K562 (cell line): ENCODE data around the gene TCEA3. TPM values are rescaled to one million over a fixed set of nuclear protein-coding genes. Genes with fewer than 3 reads are reported as not detected.

Experiments used
- ATAC-seq: fragments of 200-7000 bp; cut with Tn5 transposase; 3 replicates; pipeline ENCODE4 v1.9.1; 2020; ENCODE audit warnings: moderate library complexity
- BruUV-seq: library from RNA; stranded (reverse); fragments of 400-500 nt; replicated peaks from 2 replicates; lab custom pipeline; 2021; lab: Mats Ljungman, UMichigan
- CTCF ChIA-PET: fragments of 300-600 bp; formaldehyde crosslinking; extraction: SDS; loops from one replicate; lab custom pipeline; 2021; ENCODE audit warnings: low intra/inter-chr PET ratio; lab: Yijun Ruan, JAX
- POLR2A ChIA-PET: fragments of 300-600, 350-650 bp; sonication (Branson Sonifier 250); formaldehyde crosslinking; extraction: SDS; loops from one replicate; lab custom pipeline; 2021; ENCODE audit warnings: antibody characterized with exemption, inconsistent platforms; lab: Yijun Ruan, JAX
- DNase-seq, 4 experiments: peaks; one replicate each; pipeline versions ENCODE4 v3.0.0 to v3.0.0-alpha.2; 2011 to 2018; ENCODE audit warnings: low spot score in 3 of 4, mixed read lengths in 3 of 4; ENCODE audit errors: extremely low read depth in 1 of 4
- FAIRE-seq: peaks from 2 replicates; lab custom pipeline; 2011; peaks lifted over from hg19 to GRCh38; lab: Jason Lieb, UNC
- H2AFZ ChIP-seq: 2 replicates; pipeline ENCODE4 v1.6.0; 2011; ENCODE audit warnings: low read depth, low read length, control low read depth, inconsistent platforms
- H3K27ac ChIP-seq: fragments of 200-600 bp; 3 replicates; pipeline ENCODE4 v1.8.0; 2011; ENCODE audit warnings: low read depth, mild to moderate bottlenecking, control low read depth, inconsistent platforms, low read length, moderate library complexity, mixed read lengths; ENCODE audit errors: extremely low read depth
- H3K27me3 ChIP-seq, 2 experiments: fragments of 300-600 bp in 1 of 2; 2 replicates in 1 of 2; 3 replicates in 1 of 2; pipeline versions ENCODE4 v1.6.0 to v1.8.0; 2011; ENCODE audit warnings: inconsistent platforms in 2 of 2, low read length in 2 of 2, mild to moderate bottlenecking in 1 of 2, mixed read lengths in 1 of 2, moderate library complexity in 1 of 2; ENCODE audit not compliant: control insufficient read depth in 2 of 2, insufficient read depth in 2 of 2
- H3K36me3 ChIP-seq: fragments of 300-600 bp; 3 replicates; pipeline ENCODE4 v1.8.0; 2011; ENCODE audit warnings: mild to moderate bottlenecking, low read length, inconsistent platforms; ENCODE audit not compliant: control insufficient read depth, insufficient read depth
- H3K4me1 ChIP-seq, 2 experiments: fragments of 200-600 bp in 1 of 2; replicated peaks in 1 of 2; 2 replicates in 1 of 2; 3 replicates in 1 of 2; pipeline versions ENCODE4 v1.5.1 to v1.8.0; 2011; ENCODE audit warnings: inconsistent platforms in 2 of 2, low read length in 2 of 2, mild to moderate bottlenecking in 1 of 2, mixed read lengths in 1 of 2, moderate library complexity in 1 of 2; ENCODE audit not compliant: control insufficient read depth in 2 of 2, insufficient read depth in 2 of 2
- H3K4me2 ChIP-seq: 2 replicates; pipeline ENCODE4 v1.6.1; 2011; ENCODE audit warnings: low read length, control low read depth, inconsistent platforms, mixed read lengths; ENCODE audit not compliant: insufficient read depth
- H3K4me3 ChIP-seq: fragments of 200-600 bp; sonication (generic), shearing (Covaris generic); 2 replicates; pipeline ENCODE4 v1.5.1; 2016; ENCODE audit warnings: control low read depth, inconsistent platforms
- H3K79me2 ChIP-seq: fragments of 200-600 bp; 3 replicates; pipeline ENCODE4 v1.8.0; 2011; ENCODE audit warnings: low read length, inconsistent platforms; ENCODE audit not compliant: control insufficient read depth, insufficient read depth
- H3K9ac ChIP-seq, 2 experiments: 2 replicates each; pipeline versions ENCODE4 v1.6.0 to v1.6.1; 2011; ENCODE audit warnings: low read depth in 2 of 2, low read length in 2 of 2, control low read depth in 1 of 2, inconsistent platforms in 1 of 2, mild to moderate bottlenecking in 1 of 2, mixed read lengths in 1 of 2; ENCODE audit not compliant: insufficient read depth in 1 of 2
- H3K9me1 ChIP-seq: one replicate; pipeline ENCODE4 v1.6.0; 2011; ENCODE audit warnings: inconsistent platforms, mild to moderate bottlenecking, low read length, moderate library complexity; ENCODE audit not compliant: control insufficient read depth, insufficient read depth
- H3K9me3 ChIP-seq: replicated peaks from 2 replicates; pipeline ENCODE4 v1.5.1; 2011; ENCODE audit warnings: low read depth, low read length, inconsistent platforms; ENCODE audit not compliant: control insufficient read depth, insufficient read depth
- H4K20me1 ChIP-seq: replicated peaks from 2 replicates; pipeline ENCODE4 v1.6.1; 2011; ENCODE audit warnings: low read length, inconsistent platforms, mixed read lengths; ENCODE audit not compliant: control insufficient read depth, insufficient read depth
- CBFB ChIP-seq: sonication (generic); formaldehyde crosslinking; IDR thresholded peaks from 2 replicates; pipeline ENCODE4 v1.4.0; 2020; ENCODE audit warnings: mild to moderate bottlenecking, missing genetic modification reagents
- CC2D1A ChIP-seq: fragments of 450-650 bp; IDR thresholded peaks from 2 replicates; pipeline ENCODE4 v1.6.1; 2017; ENCODE audit warnings: mild to moderate bottlenecking
- MTA2 ChIP-seq: fragments of 450-650 bp; IDR thresholded peaks from 2 replicates; pipeline ENCODE4 v1.6.1; 2016; ENCODE audit warnings: low read depth
- NFATC3 ChIP-seq: fragments of 450-650 bp; IDR thresholded peaks from 2 replicates; pipeline ENCODE4 v1.6.1; 2017; ENCODE audit warnings: mild to moderate bottlenecking
- PBX2 ChIP-seq, 2 experiments: IDR thresholded peaks in 1 of 2; conservative IDR thresholded peaks in 1 of 2; 2 replicates each; pipeline ENCODE4 v1.6.1; 2016; ENCODE audit warnings: low read depth in 2 of 2, mild to moderate bottlenecking in 1 of 2, missing compliant biosample characterization in 1 of 2, missing genetic modification characterization in 1 of 2, moderate library complexity in 1 of 2
- RERE ChIP-seq: sonication (generic); formaldehyde crosslinking; IDR thresholded peaks from 2 replicates; pipeline ENCODE4 v1.8.0; 2023; ENCODE audit warnings: missing genetic modification reagents, mild to moderate bottlenecking, borderline replicate concordance
- SMAD3 ChIP-seq: fragments of 450-650 bp; formaldehyde crosslinking; conservative IDR thresholded peaks from 2 replicates; pipeline ENCODE4 v1.4.0; 2020; ENCODE audit warnings: mild to moderate bottlenecking
- XRCC4 ChIP-seq: IDR thresholded peaks from one replicate; pipeline ENCODE4 v1.6.1; 2011; ENCODE audit not compliant: insufficient read depth, insufficient read length; ENCODE audit errors: extremely low read depth
- ZFP30 ChIP-seq: fragments of 250-450 bp; sonication (Bioruptor Pico); IDR thresholded peaks from 2 replicates; pipeline ENCODE4 v1.8.0; 2022; ENCODE audit warnings: moderate library complexity, mild to moderate bottlenecking, inconsistent platforms, borderline replicate concordance
- ZNF584 ChIP-seq: fragments of 200-800 bp; sonication (Bioruptor generic); IDR thresholded peaks from 2 replicates; pipeline ENCODE4 v1.6.1; 2016; ENCODE audit warnings: low read depth, mild to moderate bottlenecking, missing genetic modification characterization, missing compliant biosample characterization
- ZNF696 ChIP-seq: fragments of 250-450 bp; sonication (Bioruptor Pico); conservative IDR thresholded peaks from 2 replicates; pipeline ENCODE4 v1.4.0; 2020; ENCODE audit warnings: mild to moderate bottlenecking, moderate library complexity
- ZNF717 ChIP-seq: fragments of 250-450 bp; sonication (Bioruptor Pico); IDR thresholded peaks from 2 replicates; pipeline ENCODE4 v1.5.0; 2021
- ZSCAN29 ChIP-seq: fragments of 450-650 bp; IDR thresholded peaks from 2 replicates; pipeline ENCODE4 v1.6.1; 2017
- WGBS: fragments of 100-300 bp; shearing (Covaris generic); methylation state at CpG from one replicate; pipeline ENCODE4 v1.1.6; 2016; ENCODE audit warnings: low coverage, mixed read lengths; ENCODE audit not compliant: insufficient coverage; ENCODE audit errors: missing lambda C conversion rate; 5-methylcytosine and 5-hydroxymethylcytosine counted together
- in situ Hi-C: fragments of 300-500 bp; cut with MboI; formaldehyde crosslinking; loops from 4 replicates; pipeline ENCODE4 v1.15.0; 2018; ENCODE audit warnings: inconsistent platforms, mixed read lengths
- intact Hi-C: fragments of 100-400 bp; cut with micrococcal nuclease; formaldehyde crosslinking; loops from 2 replicates; pipeline ENCODE4 v1.14.2; 2022
- polyA plus RNA-seq, 8 experiments: library from polyadenylated mRNA; depleted of rRNA in 4 of 8; stranded (reverse) in 5 of 8; unstranded in 3 of 8; fragments of >200 nt; fragmentation: Nextera tagmentation in 2 of 8; fragmentation: Illumina TruSeq in 1 of 8; extraction: Ambion mirVana in 2 of 8; extraction: Trizol in 1 of 8; gene quantifications; 2 replicates each; pipeline versions ENCODE4 v1.2.1 to v1.2.3, GENCODE V29; 2011 to 2014; ENCODE audit warnings: inconsistent platforms in 1 of 8, missing spikeins in 1 of 8
- total RNA-seq, 7 experiments: library from RNA; depleted of rRNA in 6 of 7; stranded (reverse); fragments of >200 nt in 6 of 7; fragmentation: Illumina TruSeq in 2 of 7; extraction: Trizol in 2 of 7; gene quantifications; 2 replicates each; pipeline versions ENCODE4 v1.2.1 to v1.2.3, GENCODE V29; 2011 to 2021; ENCODE audit warnings: low replicate concordance in 1 of 7

Gene TCEA3
- total and polyA plus RNA-seq, 9 of the 15 experiments (the other 6 are each of a cell fraction or from before 2014, with no cell fraction given) = 0.03 to 0.55 (median 0.36) TPM

GRCh38 chr1:23357138-23357908 is 67.2 kb downstream of the TCEA3 start:
- FAIRE-seq (no peak), ATAC-seq (no peak), DNase-seq (no peak)
- peaks cover 24% of the 10 kb centered on the region for H3K9me3 ChIP-seq
- in situ Hi-C loops = no loop called here
- CTCF ChIA-PET = no interaction called here
- POLR2A ChIA-PET = interaction anchor here (1.0 to 7.7 kb wide), 6 partner anchors 8 to 292 kb away, joined by 3 to 35 read pairs (median 6); partner anchors contain the start of gene HNRNPR
- no peak overlapping the region for H3K4me2 ChIP-seq
- TF ChIP-seq ZNF696 (CRISPR knock-in tag) (no peak), SMAD3 (no peak), CBFB (no peak), ZSCAN29 (no peak), PBX2 (CRISPR knock-in tag; IDR thresholded peaks at IDR 0.05; ENCODE audit: low read depth) (no peak), PBX2 (tag; conservative IDR thresholded peaks at IDR 0.05; ENCODE audit: low read depth) (no peak), CC2D1A (no peak), NFATC3 (no peak), ZNF584 (CRISPR knock-in tag) (no peak), ZNF717 (CRISPR knock-in tag) (no peak), RERE (no peak), XRCC4 (no peak), ZFP30 (CRISPR knock-in tag) (no peak), MTA2 (no peak)
- no TSS peak for BruUV-seq
- H3K36me3 ChIP-seq = peaks cover 28% of the 10 kb centered on the region
- H4K20me1 ChIP-seq = no peaks in the 10 kb centered on the region
- no peak overlapping the region for H3K27ac ChIP-seq
- H3K9ac ChIP-seq = no peak overlapping the region
- H3K4me1 ChIP-seq = no peaks in the 10 kb centered on the region; a peak in 1 of 5 replicates
- no peaks in the 10 kb centered on the region for H3K27me3 ChIP-seq
- H3K9me1 ChIP-seq = no peaks in the 10 kb centered on the region
- H2AFZ ChIP-seq = no peak overlapping the region
- H3K4me3 ChIP-seq = no peak overlapping the region
- no peaks in the 10 kb centered on the region for H3K79me2 ChIP-seq
- 19% methylated on average over 3 of the region's 3 CpGs for WGBS
- intact Hi-C loops = no loop called here
